K562 (cell line): ENCODE data around the gene CBX2. TPM values are rescaled to one million over a fixed set of nuclear protein-coding genes. Genes with fewer than 3 reads are reported as not detected.

Experiments used
- CBFA2T3 ChIP-seq: fragments of 450-650 bp; IDR thresholded peaks from 2 replicates; pipeline ENCODE4 v1.6.1; 2017
- CBFB ChIP-seq: sonication (generic); formaldehyde crosslinking; IDR thresholded peaks from 2 replicates; pipeline ENCODE4 v1.4.0; 2020; ENCODE audit warnings: mild to moderate bottlenecking, missing genetic modification reagents
- DEAF1 ChIP-seq: fragments of 450-650 bp; formaldehyde crosslinking; IDR thresholded peaks from 2 replicates; pipeline ENCODE4 v1.4.0; 2020; ENCODE audit warnings: mild to moderate bottlenecking, moderate library complexity
- ETV5 ChIP-seq: sonication (generic); formaldehyde crosslinking; IDR thresholded peaks from 2 replicates; pipeline ENCODE4 v1.4.0; 2020; ENCODE audit warnings: low read depth, mild to moderate bottlenecking, missing genetic modification reagents
- FOXK1 ChIP-seq: sonication (generic); formaldehyde crosslinking; IDR thresholded peaks from 2 replicates; pipeline ENCODE4 v1.8.0; 2022; ENCODE audit warnings: missing genetic modification reagents, mild to moderate bottlenecking, borderline replicate concordance
- HNRNPH1 ChIP-seq: fragments of 200-400 bp; formaldehyde crosslinking; optimal IDR thresholded peaks from 2 replicates; pipeline ENCODE3; 2017; ENCODE audit warnings: low read depth, mild to moderate bottlenecking, low read length, moderate library complexity
- MTA3 ChIP-seq: fragments of 450-650 bp; formaldehyde crosslinking; IDR thresholded peaks from 2 replicates; pipeline ENCODE4 v1.6.1; 2017; ENCODE audit warnings: mild to moderate bottlenecking, borderline replicate concordance
- NR2C2 ChIP-seq, 2 experiments: fragments of 200-800 bp in 1 of 2; sonication (Bioruptor generic) in 1 of 2; sonication (generic) in 1 of 2; formaldehyde crosslinking in 1 of 2; IDR thresholded peaks; 2 replicates each; pipeline versions ENCODE4 v1.6.1 to v1.8.0; 2016 to 2022; ENCODE audit warnings: mild to moderate bottlenecking in 1 of 2, missing compliant biosample characterization in 1 of 2, missing genetic modification characterization in 1 of 2, missing genetic modification reagents in 1 of 2
- RB1 ChIP-seq: fragments of 450-650 bp; IDR thresholded peaks from 2 replicates; pipeline ENCODE4 v1.6.1; 2017; ENCODE audit warnings: low read depth, mild to moderate bottlenecking
- REST ChIP-seq, 2 experiments: fragments of 450-650 bp; formaldehyde crosslinking in 1 of 2; IDR thresholded peaks; 2 replicates each; pipeline versions ENCODE4 v1.4.0 to v1.6.1; 2014 to 2020; ENCODE audit warnings: mild to moderate bottlenecking in 2 of 2, borderline replicate concordance in 1 of 2, low read depth in 1 of 2
- SMARCA4 ChIP-seq: fragments of 450-650 bp; IDR thresholded peaks from 2 replicates; pipeline ENCODE4 v1.6.1; 2016
- ZBTB33 ChIP-seq: sonication (generic); formaldehyde crosslinking; IDR thresholded peaks from 2 replicates; pipeline ENCODE4 v1.8.1; 2023; ENCODE audit warnings: mild to moderate bottlenecking, missing genetic modification reagents
- ZNF263 ChIP-seq: sonication (generic); formaldehyde crosslinking; IDR thresholded peaks from 2 replicates; pipeline ENCODE4 v1.8.0; 2022; ENCODE audit warnings: mild to moderate bottlenecking, missing genetic modification reagents, borderline replicate concordance
- ZNF282 ChIP-seq: sonication (generic); formaldehyde crosslinking; IDR thresholded peaks from 2 replicates; pipeline ENCODE4 v1.8.1; 2023; ENCODE audit warnings: missing genetic modification reagents
- ZNF717 ChIP-seq: fragments of 250-450 bp; sonication (Bioruptor Pico); IDR thresholded peaks from 2 replicates; pipeline ENCODE4 v1.5.0; 2021
- polyA plus RNA-seq, 8 experiments: library from polyadenylated mRNA; depleted of rRNA in 4 of 8; stranded (reverse) in 5 of 8; unstranded in 3 of 8; fragments of >200 nt; fragmentation: Nextera tagmentation in 2 of 8; fragmentation: Illumina TruSeq in 1 of 8; extraction: Ambion mirVana in 2 of 8; extraction: Trizol in 1 of 8; gene quantifications; 2 replicates each; pipeline versions ENCODE4 v1.2.1 to v1.2.3, GENCODE V29; 2011 to 2014; ENCODE audit warnings: inconsistent platforms in 1 of 8, missing spikeins in 1 of 8
- total RNA-seq, 7 experiments: library from RNA; depleted of rRNA in 6 of 7; stranded (reverse); fragments of >200 nt in 6 of 7; fragmentation: Illumina TruSeq in 2 of 7; extraction: Trizol in 2 of 7; gene quantifications; 2 replicates each; pipeline versions ENCODE4 v1.2.1 to v1.2.3, GENCODE V29; 2011 to 2021; ENCODE audit warnings: low replicate concordance in 1 of 7

Gene CBX2
- total and polyA plus RNA-seq, 9 of the 15 experiments (the other 6 are each of a cell fraction or from before 2014, with no cell fraction given), result 0.66 to 26.9 (median 13.9) TPM

- TF ChIP-seq REST (IDR thresholded peaks at IDR 0.05; ENCODE audit: borderline replicate concordance), result peak; percentile 77
- no peak for TF ChIP-seq REST (CRISPR knock-in tag; IDR thresholded peaks at IDR 0.05; ENCODE audit: low read depth)
- peak; percentile 66 for TF ChIP-seq MTA3
- no peak for TF ChIP-seq ZNF717 (CRISPR knock-in tag)
- TF ChIP-seq CBFA2T3, result peak; percentile 21; the same call in 1 of the 2 replicates
- peak; percentile 64 for TF ChIP-seq DEAF1 (CRISPR knock-in tag)
- TF ChIP-seq ETV5 (CRISPR knock-in tag), result peak; percentile 56; the same call in 1 of the 2 replicates
- TF ChIP-seq RB1, result peak; percentile 74
- TF ChIP-seq CBFB (CRISPR knock-in tag), result peak; percentile 38; the same call in 1 of the 2 replicates
- TF ChIP-seq HNRNPH1, result no peak
- no peak for TF ChIP-seq FOXK1 (CRISPR knock-in tag)
- TF ChIP-seq NR2C2 (CRISPR knock-in tag; IDR thresholded peaks at IDR 0.05), result no peak
- TF ChIP-seq NR2C2 (tag; IDR thresholded peaks at IDR 0.05), result peak; percentile 56
- TF ChIP-seq ZNF263, result no peak
- 0 out of 2 replicates have a peak, but pooled peaks have one; percentile 13 for TF ChIP-seq SMARCA4
- TF ChIP-seq ZNF282, result 0 out of 2 replicates have a peak, but pooled peaks have one; percentile 46
- peak; percentile 94 for TF ChIP-seq ZBTB33
These were observed 33.3 kb downstream of the CBX2 start (continued) for GRCh38 chr17:79811011-79811867.
